ENCODE data around the gene IRF2BP2. TPM values are rescaled to one million over a fixed set of nuclear protein-coding genes. Genes with fewer than 3 reads are reported as not detected.

The IRF2BP2 gene
- polyA plus RNA-seq, 2 of the 4 experiments (the other 2 are of a cell fraction): 38.2 to 53.5 TPM

GRCh38 chr1:234659538-234659937 lies 49.6 kb upstream of the IRF2BP2 start:
- FAIRE-seq (no peak), DNase-seq (ENCODE audit: low read depth in 1 of 2, low spot score in 1 of 2) (peak; percentile 69 to 83), ATAC-seq (peak; percentile 86 to 90)
- peak overlapping the region; percentile 63 for H3K4me2 ChIP-seq
- 11% methylated on average over 9 of the region's 9 CpGs for WGBS (ENCODE audit: missing lambda C conversion rate)
- H3K27ac ChIP-seq: peak overlapping the region; percentile 81 to 88
- H3K9me3 ChIP-seq: no peaks in the 10 kb centered on the region
- H3K4me3 ChIP-seq: no peak overlapping the region
- POLR2A ChIA-PET: interaction anchor here (1.0 to 4.0 kb wide), 2 partner anchors 32 to 47 kb away, joined by 3 to 35 read pairs; no protein-coding TSS in a partner anchor
- peaks cover 50% of the 10 kb centered on the region for H3K4me1 ChIP-seq
- CTCF ChIA-PET: interaction anchor here (0.6 to 1.8 kb wide), 7 partner anchors 12 to 761 kb away, joined by 3 to 5 read pairs (median 4); partner anchors contain the start of gene IRF2BP2
- TF ChIP-seq EP300 (IDR thresholded peaks at IDR 0.05) (no peak), MAZ (IDR thresholded peaks at IDR 0.05; ENCODE audit: borderline replicate concordance, low read depth, low read length) (no peak), CHD4 (IDR thresholded peaks at IDR 0.05; ENCODE audit: borderline replicate concordance) (no peak), GATA3 (IDR thresholded peaks at IDR 0.05; ENCODE audit: borderline replicate concordance) (no peak; the same call in 1 of the 2 replicates), MYC (IDR thresholded peaks at IDR 0.05; ENCODE audit: borderline replicate concordance, low read length) (no peak), ZNF302 (CRISPR knock-in tag; IDR thresholded peaks at IDR 0.05) (no peak), HMGXB4 (CRISPR knock-in tag; IDR thresholded peaks at IDR 0.05; ENCODE audit: borderline replicate concordance) (no peak), BHLHE40 (IDR thresholded peaks at IDR 0.05; ENCODE audit: low read depth, low read length) (no peak), CBX2 (IDR thresholded peaks at IDR 0.05; ENCODE audit: borderline replicate concordance, low read depth) (no peak), HOXA7 (CRISPR knock-in tag; IDR thresholded peaks at IDR 0.05) (no peak), EHF (CRISPR knock-in tag; IDR thresholded peaks at IDR 0.05) (no peak), ELK1 (IDR thresholded peaks at IDR 0.05; ENCODE audit: low read depth, low read length) (no peak), JUN (IDR thresholded peaks at IDR 0.05) (peak in 1 of 2 experiments; percentile 47; a peak in 1 of 5 replicates), CTCF (IDR thresholded peaks at IDR 0.05) (no peak), HES2 (IDR thresholded peaks at IDR 0.05) (no peak), RCOR1 (IDR thresholded peaks at IDR 0.05; ENCODE audit: low read depth, low read length) (no peak), USF2 (IDR thresholded peaks at IDR 0.05) (no peak), TP53 (CRISPR knock-in tag; IDR thresholded peaks at IDR 0.05) (no peak), ATOH8 (CRISPR knock-in tag; IDR thresholded peaks at IDR 0.05; ENCODE audit: low read depth) (no peak), JUNB (IDR thresholded peaks at IDR 0.05) (peak; percentile 71), HEYL (CRISPR knock-in tag; IDR thresholded peaks at IDR 0.05) (no peak), FOSL2 (IDR thresholded peaks at IDR 0.05) (peak; percentile 74), FOSL2 (CRISPR knock-in tag; IDR thresholded peaks at IDR 0.05) (peak; percentile 89), HOXB13 (CRISPR knock-in tag; IDR thresholded peaks at IDR 0.05; ENCODE audit: low read depth) (no peak), ESRRA (IDR thresholded peaks at IDR 0.05; ENCODE audit: borderline replicate concordance, low read length) (no peak), CHD2 (IDR thresholded peaks at IDR 0.05; ENCODE audit: low read length, partially characterized antibody) (no peak), POLR2AphosphoS2 (conservative IDR thresholded peaks at IDR 0.05; ENCODE audit: low read length) (no peak), KDM1A (IDR thresholded peaks at IDR 0.05; ENCODE audit: low read depth) (no peak), MAX (IDR thresholded peaks at IDR 0.05) (peak; percentile 36; the same call in 1 of the 2 replicates), HOXB5 (CRISPR knock-in tag; IDR thresholded peaks at IDR 0.05) (no peak), CEBPB (IDR thresholded peaks at IDR 0.05) (no peak; a peak in 1 of 4 replicates), PBX3 (IDR thresholded peaks at IDR 0.05) (no peak), RAD21 (conservative IDR thresholded peaks at IDR 0.05 in 1 of 2, IDR thresholded peaks at IDR 0.05 in 1 of 2) (peak in 1 of 2 experiments; percentile 42; a peak in 1 of 5 replicates), FOSB (CRISPR knock-in tag; IDR thresholded peaks at IDR 0.05) (no peak), FOXS1 (CRISPR knock-in tag; IDR thresholded peaks at IDR 0.05) (no peak)

Data from A549 (cell line).